Stimulated activated memory B cell treated with anti-CD40 and anti-IgM and Interleukin-4, amounts not matched to agents 10 μg/mL and 1 μg/mL and 100 μg/mL, for 72 hours (primary cell): Measurements from ENCODE around the gene CIDEB.
A peak's percentile ranks its signal among the peaks of the same experiment; 100 is the strongest.

Source experiments
- ATAC-seq: fragments of 150-1000 bp; cut with Tn5 transposase; 2 replicates; pipeline ENCODE4 v1.10.0; 2021
- H3K27ac Mint-ChIP-seq: one replicate; pipeline ENCODE4 v1.8.0; 2022; ENCODE audit warnings: mild to moderate bottlenecking, mixed read lengths
- H3K27me3 Mint-ChIP-seq: one replicate; pipeline ENCODE4 v1.8.0; 2022; ENCODE audit warnings: mixed read lengths
- H3K36me3 Mint-ChIP-seq: one replicate; pipeline ENCODE4 v1.8.0; 2022; ENCODE audit warnings: mixed read lengths
- H3K4me1 Mint-ChIP-seq: one replicate; pipeline ENCODE4 v1.8.0; 2022; ENCODE audit warnings: mixed read lengths
- H3K4me3 Mint-ChIP-seq: one replicate; pipeline ENCODE4 v1.8.0; 2022; ENCODE audit warnings: mild to moderate bottlenecking, moderate library complexity, mixed read lengths
- H3K9me3 Mint-ChIP-seq: one replicate; pipeline ENCODE4 v1.8.0; 2022; ENCODE audit warnings: mixed read lengths

Gene CIDEB

DNA sequence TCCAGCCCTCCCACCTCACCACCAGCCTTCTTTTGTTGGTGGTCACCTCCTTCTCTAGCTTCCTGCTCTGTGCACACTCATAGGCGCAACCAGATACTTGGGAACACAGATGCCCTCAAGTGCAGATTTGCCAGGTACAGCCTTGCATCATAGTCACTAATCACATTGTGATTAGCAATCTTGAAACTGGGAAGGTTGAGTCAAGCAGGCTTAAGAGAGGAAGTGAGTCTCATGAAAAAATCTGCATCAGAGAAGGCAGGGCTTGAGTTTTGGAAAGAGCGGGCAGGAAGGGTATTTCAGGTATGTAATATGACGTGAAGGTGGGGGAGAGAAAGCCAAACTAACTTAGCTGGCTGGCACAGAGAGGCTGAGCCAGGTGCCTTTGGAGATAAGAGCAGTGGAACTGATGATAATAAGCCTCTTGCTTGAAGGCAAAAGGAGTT, 33.7 kb downstream of the CIDEB start:
- Mint-ChIP-seq H3K36me3 (peaks cover 11% of the 10 kb centered on the region), H3K27ac (peak overlapping the region; percentile 94), H3K4me1 (peaks cover 66% of the 10 kb centered on the region), H3K4me3 (peak overlapping the region; percentile 23), H3K27me3 (no peaks in the 10 kb centered on the region), H3K9me3 (peaks cover 6% of the 10 kb centered on the region)
- peak; percentile 71 for ATAC-seq

DNA sequence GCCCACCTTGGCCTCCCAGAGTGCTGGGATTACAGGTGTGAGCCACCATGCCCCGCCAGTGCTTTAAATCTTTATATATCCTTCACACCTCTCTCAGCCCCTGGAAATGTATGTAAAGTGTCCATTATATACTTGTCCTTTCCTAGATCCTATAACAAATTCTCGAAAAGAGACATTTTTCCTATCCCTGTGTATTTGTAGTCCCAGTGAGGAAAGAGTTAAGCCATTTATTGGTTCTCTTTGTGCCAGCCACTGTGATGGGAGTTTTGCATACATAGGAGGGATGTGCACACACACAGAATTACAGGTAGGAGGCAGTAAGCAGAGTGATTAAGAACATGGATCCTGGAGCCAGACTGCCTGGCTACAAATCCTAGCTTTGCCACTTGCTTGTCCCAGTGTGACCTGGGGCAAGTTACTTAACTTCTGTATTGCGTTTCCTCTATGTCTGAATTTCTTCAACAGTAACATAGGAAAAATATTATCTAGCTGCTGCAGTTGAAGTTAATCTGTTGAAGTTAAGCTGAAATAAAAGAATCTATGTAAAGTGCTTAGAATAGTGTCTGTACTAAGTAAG, 34.3 kb downstream of the CIDEB start:
- H3K36me3 Mint-ChIP-seq: peaks cover 10% of the 10 kb centered on the region
- peaks cover 60% of the 10 kb centered on the region for H3K4me1 Mint-ChIP-seq
- H3K4me3 Mint-ChIP-seq: no peak overlapping the region
- H3K27me3 Mint-ChIP-seq: no peaks in the 10 kb centered on the region
- H3K27ac Mint-ChIP-seq: peak overlapping the region; percentile 94
- no peak for ATAC-seq
- peaks cover 3% of the 10 kb centered on the region for H3K9me3 Mint-ChIP-seq

DNA sequence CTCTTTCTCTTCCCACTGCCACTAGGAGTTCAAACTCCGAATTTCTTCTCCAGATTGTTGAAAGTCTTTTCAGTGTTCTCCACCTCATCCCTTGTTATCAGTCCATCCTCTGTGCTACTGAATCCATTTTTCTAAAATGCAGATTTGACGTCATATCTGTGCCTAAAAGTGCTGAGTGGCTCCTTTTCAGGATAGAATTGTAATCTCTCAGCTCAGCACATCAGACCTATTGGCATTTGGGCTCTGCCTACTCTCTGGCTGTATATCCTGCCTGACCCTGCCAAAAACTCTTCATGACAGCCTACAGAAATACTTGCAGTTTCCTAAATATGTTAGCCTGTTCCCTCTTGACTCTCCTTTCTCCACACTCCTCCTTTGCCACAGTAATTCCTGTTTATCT, 35.3 kb downstream of the CIDEB start:
- no peak for ATAC-seq
- Mint-ChIP-seq H3K9me3 (no peaks in the 10 kb centered on the region), H3K4me1 (peaks cover 50% of the 10 kb centered on the region)

DNA sequence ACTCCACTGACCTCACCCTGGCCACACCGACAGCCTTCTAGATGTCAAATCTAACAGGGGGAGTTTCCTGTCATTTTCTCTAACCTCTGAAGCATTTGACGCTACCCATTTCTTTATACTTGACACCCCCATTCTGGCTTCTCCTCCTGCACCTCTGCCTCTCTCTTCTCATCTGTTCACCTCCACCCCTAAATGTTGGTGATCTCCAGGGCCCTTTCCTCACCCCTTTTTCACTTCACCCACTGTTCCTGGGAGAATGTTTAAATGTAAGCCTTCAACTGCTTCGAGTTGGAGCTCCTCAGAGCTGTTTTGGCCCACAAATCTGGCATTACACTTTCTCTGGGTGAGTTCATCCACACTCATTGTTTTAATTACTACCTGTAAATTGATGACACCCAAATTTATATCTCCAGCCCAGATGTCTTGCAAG, 35.9 kb downstream of the CIDEB start:
- Mint-ChIP-seq H3K9me3 (no peaks in the 10 kb centered on the region), H3K27ac (peak overlapping the region; percentile 94), H3K4me1 (peaks cover 49% of the 10 kb centered on the region), H3K36me3 (peaks cover 12% of the 10 kb centered on the region), H3K4me3 (peak overlapping the region; percentile 97), H3K27me3 (no peaks in the 10 kb centered on the region)
- no peak for ATAC-seq

More for the DNA sequence above, 35.3 kb downstream of the CIDEB start:
- Mint-ChIP-seq H3K36me3 (peaks cover 6% of the 10 kb centered on the region), H3K27me3 (no peaks in the 10 kb centered on the region), H3K27ac (peak overlapping the region; percentile 94), H3K4me3 (peak overlapping the region; percentile 97)

DNA sequence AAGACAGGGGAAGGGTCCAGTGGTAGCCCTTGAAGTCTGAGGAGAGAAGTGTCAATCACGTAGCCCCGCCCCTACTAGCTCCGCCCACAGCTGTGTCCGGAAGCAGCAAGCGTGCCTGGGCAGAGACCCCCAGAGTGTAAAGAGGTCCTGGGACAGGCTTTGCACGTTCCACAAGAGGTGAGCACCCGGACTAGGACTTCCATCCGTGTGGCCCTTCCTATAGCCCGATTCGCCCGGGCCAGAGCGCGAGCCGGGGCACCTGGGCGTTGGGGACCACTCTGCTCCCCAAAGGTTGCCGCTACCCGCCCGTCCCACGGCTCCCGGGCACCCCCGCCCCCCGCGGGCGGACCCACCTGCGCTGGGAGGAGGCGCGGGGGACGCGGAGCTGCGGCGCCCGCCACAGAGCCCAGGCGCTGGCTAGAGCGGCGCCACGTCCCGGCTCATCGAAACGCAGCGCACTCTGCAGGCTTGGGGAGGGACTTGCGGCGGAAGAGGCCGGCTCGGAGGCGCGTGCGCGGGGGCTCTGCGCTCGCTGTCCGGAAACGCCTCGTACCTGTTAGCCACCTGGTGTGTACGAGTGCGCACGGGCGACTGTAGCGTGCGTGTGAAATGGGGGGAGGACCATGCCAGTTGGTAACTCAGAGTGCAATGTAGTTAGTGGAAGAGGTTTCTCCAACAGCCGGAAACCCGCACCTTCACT, 36.5 kb downstream of the CIDEB start, which contains the start of gene RABGGTA:
Gene RABGGTA, minus strand, starts transcription at position 464 of the 700 bp plus-strand sequence. CDS start 482 bp downstream, outside the sequence.
- peak; percentile 94 for ATAC-seq
- Mint-ChIP-seq H3K9me3 (no peaks in the 10 kb centered on the region), H3K36me3 (peaks cover 18% of the 10 kb centered on the region), H3K4me3 (peak within 1 kb of the TSS; percentile 97), H3K27ac (peak within 1 kb of the TSS; percentile 94), H3K4me1 (peaks cover 50% of the 10 kb centered on the region), H3K27me3 (no peaks in the 10 kb centered on the region)

DNA sequence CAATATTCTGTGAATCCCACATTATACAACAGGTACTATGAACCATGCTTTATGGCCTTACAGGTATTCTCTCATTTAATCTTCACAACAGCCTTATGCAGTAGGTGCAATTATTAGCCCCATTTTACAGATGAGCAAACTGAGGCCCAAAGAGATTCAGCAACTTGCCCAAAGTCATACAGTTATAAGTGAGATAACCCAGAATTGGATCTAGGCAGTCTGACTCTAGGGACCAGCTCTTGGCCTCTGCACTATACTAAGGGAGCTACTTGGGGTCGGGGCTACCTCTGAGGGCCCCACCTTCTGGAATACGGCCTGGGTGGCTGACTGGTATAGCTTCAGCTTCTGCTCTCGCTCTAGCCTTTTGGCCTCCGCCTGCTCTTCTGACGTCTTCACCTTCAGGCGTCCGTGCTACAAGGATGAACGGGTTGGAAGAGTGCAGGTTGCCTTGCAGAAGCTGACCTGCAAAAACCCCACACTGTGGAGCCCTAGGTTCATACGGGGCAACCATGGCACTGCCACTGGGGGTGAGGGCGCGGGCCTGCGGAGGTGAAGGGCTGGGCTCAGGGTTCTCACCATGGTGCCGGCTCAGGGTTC, 37.1 kb downstream of the CIDEB start:
- peak overlapping the region; percentile 97 for H3K4me3 Mint-ChIP-seq
- H3K4me1 Mint-ChIP-seq: peaks cover 49% of the 10 kb centered on the region
- H3K27me3 Mint-ChIP-seq: no peaks in the 10 kb centered on the region
- peak overlapping the region; percentile 94 for H3K27ac Mint-ChIP-seq
- peaks cover 21% of the 10 kb centered on the region for H3K36me3 Mint-ChIP-seq
- no peaks in the 10 kb centered on the region for H3K9me3 Mint-ChIP-seq
- ATAC-seq: no peak

DNA sequence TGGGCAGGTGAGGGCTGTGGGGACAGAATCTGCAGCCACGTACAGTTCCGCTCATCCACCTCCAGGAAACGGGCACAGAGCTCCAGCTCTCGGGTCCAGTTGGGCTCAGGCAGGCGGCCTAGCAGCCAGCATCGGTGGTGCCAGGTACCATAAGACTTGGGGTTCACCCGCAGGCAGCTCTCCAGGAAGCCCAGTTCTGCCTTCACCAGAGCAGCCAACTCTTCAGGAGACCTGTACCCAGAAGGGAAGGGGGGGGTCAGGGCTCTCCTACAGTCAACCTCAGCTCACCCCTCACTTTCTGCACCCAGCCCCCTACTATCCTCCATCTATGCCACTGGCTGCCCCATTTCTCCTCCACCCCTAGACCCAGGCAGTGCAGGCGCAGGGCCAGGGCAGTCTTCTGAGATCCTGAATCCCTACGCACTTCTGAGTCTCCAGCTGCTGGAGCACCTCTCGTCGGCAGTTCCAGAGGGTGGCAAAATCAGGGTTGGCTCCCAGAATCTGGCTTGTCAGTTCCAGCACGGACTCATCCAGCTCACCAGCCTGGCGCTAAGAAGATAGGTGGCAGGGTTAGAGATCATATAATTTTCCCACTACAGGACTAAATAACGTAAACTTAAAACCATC, 37.8 kb downstream of the CIDEB start:
- peak overlapping the region; percentile 97 for H3K4me3 Mint-ChIP-seq
- H3K27me3 Mint-ChIP-seq: no peaks in the 10 kb centered on the region
- no peak overlapping the region for H3K27ac Mint-ChIP-seq

DNA sequence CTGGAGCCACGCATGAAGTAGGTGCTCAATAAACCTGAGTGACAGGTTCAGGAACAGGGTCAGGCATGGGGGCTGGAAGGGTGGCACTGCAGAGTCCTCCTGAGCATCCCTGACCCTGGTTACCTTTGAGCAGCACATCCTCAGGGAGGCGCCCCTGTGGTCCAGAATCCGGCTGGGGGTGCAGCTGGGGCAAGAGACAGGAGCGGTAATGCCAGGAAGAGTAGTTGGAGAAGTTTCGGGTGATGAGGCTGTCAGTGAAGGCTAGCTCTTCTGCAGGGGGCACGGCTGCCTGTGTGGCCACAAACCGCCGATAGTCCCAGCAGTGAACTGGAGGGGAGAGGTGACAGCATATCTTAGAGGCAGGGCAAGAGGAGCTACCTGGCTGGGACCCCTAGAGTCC, 38.4 kb downstream of the CIDEB start:
- peaks cover 40% of the 10 kb centered on the region for H3K4me1 Mint-ChIP-seq
- H3K27ac Mint-ChIP-seq: no peak overlapping the region
- no peaks in the 10 kb centered on the region for H3K27me3 Mint-ChIP-seq
- H3K4me3 Mint-ChIP-seq: no peak overlapping the region
- ATAC-seq: no peak
- no peaks in the 10 kb centered on the region for H3K9me3 Mint-ChIP-seq
- H3K36me3 Mint-ChIP-seq: peaks cover 21% of the 10 kb centered on the region

More for the DNA sequence above, 37.8 kb downstream of the CIDEB start:
- Mint-ChIP-seq H3K36me3 (peaks cover 21% of the 10 kb centered on the region), H3K4me1 (peaks cover 43% of the 10 kb centered on the region), H3K9me3 (no peaks in the 10 kb centered on the region)
- no peak for ATAC-seq

DNA sequence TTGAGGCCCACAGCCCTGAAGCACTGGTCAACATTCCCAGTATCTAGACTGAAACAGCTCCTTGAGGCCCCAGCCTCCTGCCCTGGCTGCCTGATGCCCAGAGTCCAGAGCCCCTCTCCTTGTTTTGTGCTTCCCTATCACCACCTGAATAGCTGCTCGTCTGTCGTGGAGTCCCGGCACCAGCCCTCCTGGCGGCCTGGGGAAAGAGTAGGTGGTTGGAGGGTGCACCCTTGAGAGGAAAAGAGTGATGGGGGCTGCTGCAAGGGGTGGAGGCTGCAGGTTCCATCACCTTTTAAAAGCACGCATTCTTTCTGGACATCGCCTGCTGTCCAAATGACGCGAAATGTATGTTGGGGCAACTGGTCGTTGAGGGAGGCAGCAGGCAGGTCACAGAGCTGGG, 39.6 kb downstream of the CIDEB start:
- Mint-ChIP-seq H3K27me3 (no peaks in the 10 kb centered on the region), H3K27ac (no peak overlapping the region), H3K36me3 (peaks cover 21% of the 10 kb centered on the region), H3K4me1 (peaks cover 29% of the 10 kb centered on the region), H3K4me3 (no peak overlapping the region), H3K9me3 (no peaks in the 10 kb centered on the region)
- ATAC-seq: no peak

DNA sequence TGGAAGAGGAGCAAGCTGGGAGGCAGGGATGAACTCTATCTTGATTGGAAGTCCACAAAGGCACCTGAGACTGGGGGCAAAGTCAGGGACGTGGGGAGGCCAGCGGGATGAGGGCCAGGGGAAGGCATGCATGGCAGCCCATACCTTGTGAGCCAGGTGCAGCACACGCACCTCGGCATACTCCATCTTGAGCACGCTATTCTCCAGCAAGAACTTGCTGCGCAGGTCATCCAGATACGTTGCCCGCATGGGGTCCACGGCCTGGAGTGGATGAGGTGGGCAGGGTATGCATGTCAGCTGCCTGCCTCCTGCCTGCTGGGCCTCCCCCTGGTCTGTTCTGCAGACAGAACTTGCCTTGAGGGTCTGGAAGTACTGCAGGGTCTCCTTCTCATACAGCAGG, 40.3 kb downstream of the CIDEB start:
- peaks cover 26% of the 10 kb centered on the region for H3K36me3 Mint-ChIP-seq
- H3K4me3 Mint-ChIP-seq: no peak overlapping the region
- peaks cover 22% of the 10 kb centered on the region for H3K4me1 Mint-ChIP-seq
- ATAC-seq: no peak
- no peak overlapping the region for H3K27ac Mint-ChIP-seq
- no peaks in the 10 kb centered on the region for H3K27me3 Mint-ChIP-seq
- H3K9me3 Mint-ChIP-seq: no peaks in the 10 kb centered on the region

DNA sequence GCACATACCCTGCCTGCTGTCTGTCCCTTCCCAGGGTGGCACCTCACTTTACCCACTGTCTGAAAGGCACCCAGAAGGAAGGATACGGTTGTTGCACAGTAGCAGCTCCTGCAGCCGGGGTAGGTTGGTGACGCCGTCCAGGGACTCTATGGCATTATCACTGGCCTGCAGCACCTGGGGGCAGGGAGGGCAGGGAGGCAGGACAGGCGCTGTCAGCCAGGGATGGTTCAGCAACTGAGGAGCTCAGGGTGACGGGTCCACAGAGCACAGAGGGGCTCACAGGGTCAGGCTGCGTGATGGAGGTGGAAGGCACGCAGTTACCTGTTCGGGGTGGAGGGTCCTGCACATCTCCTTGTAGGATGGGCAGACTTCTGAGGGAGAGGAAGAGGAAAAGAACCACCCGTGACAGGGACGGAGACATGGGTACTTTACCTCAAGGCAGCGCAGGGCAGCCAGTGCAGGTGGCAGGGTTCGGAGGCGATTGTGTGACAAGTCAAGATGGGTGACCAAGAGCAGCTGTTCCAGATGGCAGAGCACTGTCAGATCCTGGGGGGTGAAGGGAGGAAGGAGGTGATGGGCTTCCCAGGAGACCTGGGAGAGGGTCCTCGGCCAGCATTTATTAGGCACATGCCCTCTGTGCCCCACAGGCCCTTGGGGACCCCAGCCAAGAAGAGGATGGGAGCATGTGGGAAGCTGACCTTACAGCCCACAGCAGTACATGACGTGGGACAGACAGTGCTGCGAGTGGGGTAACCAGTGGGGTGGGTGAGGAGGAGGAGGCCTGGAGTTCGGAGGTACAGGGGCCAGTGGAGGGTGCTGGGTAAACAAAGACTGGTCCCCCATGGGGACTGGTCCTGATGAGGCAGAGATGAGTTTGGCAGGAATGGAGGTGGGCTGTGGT, 41.2 kb downstream of the CIDEB start:
- Mint-ChIP-seq H3K4me1 (peaks cover 13% of the 10 kb centered on the region), H3K36me3 (peaks cover 32% of the 10 kb centered on the region), H3K27ac (peak overlapping the region; percentile 12), H3K9me3 (no peaks in the 10 kb centered on the region), H3K4me3 (no peak overlapping the region), H3K27me3 (no peaks in the 10 kb centered on the region)
- no peak for ATAC-seq

DNA sequence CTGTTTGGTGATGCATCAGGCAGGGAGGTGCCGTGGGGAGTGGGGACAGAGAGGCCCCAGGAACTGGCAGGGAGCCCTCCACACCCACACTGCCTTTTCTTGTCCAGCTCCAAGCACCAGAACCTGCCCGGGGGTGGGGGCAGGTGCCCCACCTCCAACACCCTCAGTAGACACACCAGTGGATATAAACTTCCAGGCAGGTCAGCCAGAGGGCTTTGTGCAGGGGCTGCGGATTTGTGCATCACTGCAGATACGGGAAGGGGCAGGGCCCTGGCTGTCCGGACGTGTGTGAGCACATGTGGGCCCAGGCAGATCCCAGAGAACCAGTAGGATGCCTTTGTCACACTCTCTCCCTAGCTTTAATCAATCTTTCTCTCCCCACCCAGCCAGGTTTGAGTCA, 43.5 kb downstream of the CIDEB start:
- Mint-ChIP-seq H3K27me3 (no peaks in the 10 kb centered on the region), H3K27ac (no peak overlapping the region)
- no peak for ATAC-seq

DNA sequence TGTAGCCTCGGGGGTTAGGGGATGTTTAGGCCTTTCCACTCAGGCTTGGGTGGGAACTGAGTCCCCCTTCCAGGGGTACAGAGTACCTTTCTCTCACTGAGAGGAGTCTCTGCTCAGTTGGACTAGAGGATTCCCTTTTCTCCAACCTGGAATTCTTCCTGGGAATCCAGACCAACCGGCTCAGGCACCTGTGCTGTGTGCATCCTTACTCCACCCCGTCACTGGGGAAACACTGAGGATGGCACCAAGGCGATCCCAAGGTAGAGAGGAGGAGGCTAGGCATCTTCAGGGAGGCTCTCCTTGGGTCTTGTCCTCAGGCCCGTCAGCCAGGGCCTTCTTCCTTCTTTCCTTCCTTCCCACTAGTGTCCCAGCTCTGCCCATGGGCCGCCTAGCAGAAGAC, 43.9 kb downstream of the CIDEB start:
- Mint-ChIP-seq H3K27me3 (no peaks in the 10 kb centered on the region), H3K27ac (no peak overlapping the region), H3K4me1 (peaks cover 10% of the 10 kb centered on the region), H3K4me3 (no peak overlapping the region), H3K9me3 (no peaks in the 10 kb centered on the region), H3K36me3 (peaks cover 33% of the 10 kb centered on the region)
- no peak for ATAC-seq

More for the DNA sequence above, 43.5 kb downstream of the CIDEB start:
- H3K4me3 Mint-ChIP-seq: no peak overlapping the region
- H3K36me3 Mint-ChIP-seq: peaks cover 35% of the 10 kb centered on the region
- H3K4me1 Mint-ChIP-seq: peaks cover 10% of the 10 kb centered on the region
- H3K9me3 Mint-ChIP-seq: no peaks in the 10 kb centered on the region

DNA sequence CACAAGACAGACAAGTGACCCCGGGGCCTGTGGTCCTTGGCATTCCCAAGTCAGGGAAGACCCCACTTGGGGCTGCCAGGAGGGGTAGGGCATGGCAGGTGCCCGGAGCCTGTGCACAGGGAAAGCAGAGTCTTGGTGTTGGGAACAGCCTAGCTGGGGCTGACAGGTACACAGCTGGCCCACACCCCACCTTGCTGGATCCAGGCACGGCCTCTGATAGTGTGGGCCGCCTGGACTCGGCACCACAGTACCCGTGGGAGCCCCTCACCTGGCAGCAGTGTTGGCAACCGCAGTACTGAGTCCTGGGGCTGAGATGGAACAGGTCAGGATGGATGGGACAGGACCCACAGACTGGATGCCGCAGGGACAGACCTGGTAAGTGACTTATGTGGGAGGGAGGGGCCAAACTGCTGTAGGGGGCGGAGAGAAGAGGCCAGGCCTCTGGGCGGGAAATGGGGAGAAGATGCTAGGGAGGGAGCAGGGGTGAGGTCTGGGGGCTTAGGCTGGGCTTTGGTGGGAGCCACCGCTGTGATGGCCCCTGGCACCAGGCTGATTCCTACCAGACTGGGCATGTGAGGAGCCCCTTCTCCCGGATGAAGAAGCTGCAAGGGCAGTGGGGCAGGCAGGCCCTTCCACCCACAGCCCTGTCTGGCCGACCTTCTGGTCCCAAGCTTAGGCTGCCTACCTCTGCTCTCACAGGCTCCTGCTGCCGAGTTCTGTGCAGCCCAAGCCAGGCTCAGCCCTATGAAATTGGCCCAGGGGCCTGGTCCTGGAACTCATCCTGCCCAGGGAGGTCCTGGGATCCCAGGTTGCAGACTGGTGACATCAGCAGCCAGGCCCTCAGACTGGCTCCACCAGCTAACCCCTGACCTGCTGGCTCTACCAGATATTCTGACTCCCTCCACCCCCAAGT, 44.7 kb downstream of the CIDEB start, which contains the start of gene TGM1:
Gene TGM1, minus strand, starts transcription at position 357 of the 913 bp plus-strand sequence. CDS start 825 bp downstream, outside the sequence.
- Mint-ChIP-seq H3K4me1 (peaks cover 10% of the 10 kb centered on the region), H3K27ac (no peak within 1 kb of the TSS), H3K27me3 (no peaks in the 10 kb centered on the region), H3K9me3 (no peaks in the 10 kb centered on the region), H3K4me3 (no peak within 1 kb of the TSS), H3K36me3 (peaks cover 33% of the 10 kb centered on the region)
- ATAC-seq: no peak
